ES-I3 (cell line): ENCODE results near the gene MGAT5B.

Source experiments
- H3K36me3 ChIP-seq: 2 replicates; pipeline ENCODE4 v1.6.1; 2013; ENCODE audit warnings: mild to moderate bottlenecking, low read length, control low read depth, moderate library complexity; ENCODE audit not compliant: insufficient read depth
- H3K4me1 ChIP-seq: 2 replicates; pipeline ENCODE4 v1.6.1; 2013; ENCODE audit warnings: mild to moderate bottlenecking, control low read depth, low read length; ENCODE audit not compliant: insufficient read depth
- H3K9ac ChIP-seq: 2 replicates; pipeline ENCODE4 v1.6.1; 2013; ENCODE audit warnings: low read depth, mild to moderate bottlenecking, low read length, moderate library complexity
- H3K9me3 ChIP-seq: 2 replicates; pipeline ENCODE4 v1.6.1; 2013; ENCODE audit warnings: mild to moderate bottlenecking, low read length, moderate library complexity; ENCODE audit not compliant: control insufficient read depth, insufficient read depth

The MGAT5B gene

GRCh38 chr17:76940295-76940694 is 72.1 kb downstream of the MGAT5B start:
- H3K36me3 ChIP-seq, result no peaks in the 10 kb centered on the region
- H3K9me3 ChIP-seq, result no peaks in the 10 kb centered on the region
- no peak overlapping the region for H3K9ac ChIP-seq
- peaks cover 10% of the 10 kb centered on the region for H3K4me1 ChIP-seq

- peaks cover 10% of the 10 kb centered on the region for H3K4me1 ChIP-seq
- no peaks in the 10 kb centered on the region for H3K9me3 ChIP-seq
- no peak overlapping the region for H3K9ac ChIP-seq
- no peaks in the 10 kb centered on the region for H3K36me3 ChIP-seq
These were observed 72.6 kb downstream of the MGAT5B start for GRCh38 chr17:76940738-76941350.

GRCh38 chr17:76943202-76943601 is 75.0 kb downstream of the MGAT5B start:
- Histone ChIP-seq H3K36me3 (no peaks in the 10 kb centered on the region), H3K9me3 (no peaks in the 10 kb centered on the region), H3K9ac (no peak overlapping the region), H3K4me1 (peaks cover 10% of the 10 kb centered on the region)

- Histone ChIP-seq H3K9ac (no peak overlapping the region), H3K9me3 (no peaks in the 10 kb centered on the region), H3K36me3 (no peaks in the 10 kb centered on the region), H3K4me1 (peaks cover 10% of the 10 kb centered on the region)
These were observed 75.6 kb downstream of the MGAT5B start for GRCh38 chr17:76943781-76944213.

GRCh38 chr17:76944477-76944876 is 76.3 kb downstream of the MGAT5B start:
- H3K9ac ChIP-seq, result no peak overlapping the region
- no peaks in the 10 kb centered on the region for H3K9me3 ChIP-seq
- peaks cover 10% of the 10 kb centered on the region for H3K4me1 ChIP-seq
- H3K36me3 ChIP-seq, result no peaks in the 10 kb centered on the region

DNA sequence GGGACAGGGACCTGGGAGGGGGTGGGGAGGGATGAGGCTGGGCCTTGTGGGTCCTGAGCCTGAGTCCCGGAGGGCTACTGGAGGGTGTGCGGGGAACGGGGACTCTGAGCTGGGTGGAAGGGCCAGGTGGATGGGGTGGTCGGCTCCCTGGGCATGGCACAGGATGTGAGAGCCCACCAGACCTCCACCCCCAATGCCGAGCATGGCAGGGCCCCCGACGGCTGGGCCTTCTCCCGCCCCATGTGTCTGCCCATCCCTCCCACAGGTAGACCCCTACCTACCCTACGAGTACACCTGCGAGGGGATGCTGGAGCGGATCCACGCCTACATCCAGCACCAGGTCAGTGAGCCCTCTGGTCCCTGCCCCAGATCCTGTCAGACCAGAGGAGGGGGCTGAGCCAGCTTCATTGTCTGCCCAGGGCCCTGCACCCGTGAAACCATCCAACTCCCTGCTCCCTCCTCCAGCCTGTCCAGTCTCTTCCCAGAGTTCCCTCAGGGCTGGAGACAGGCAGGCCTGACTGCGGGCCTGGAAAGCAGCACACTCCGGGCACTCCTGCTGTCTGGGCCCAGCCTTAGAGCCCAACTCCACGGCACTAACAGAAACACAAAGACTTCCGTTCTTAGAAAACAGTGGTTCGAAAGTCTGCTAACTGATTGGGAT is 78.0 kb downstream of the MGAT5B start:
- no peak overlapping the region for H3K9ac ChIP-seq
- no peaks in the 10 kb centered on the region for H3K36me3 ChIP-seq
- H3K9me3 ChIP-seq, result no peaks in the 10 kb centered on the region
- peaks cover 10% of the 10 kb centered on the region for H3K4me1 ChIP-seq

DNA sequence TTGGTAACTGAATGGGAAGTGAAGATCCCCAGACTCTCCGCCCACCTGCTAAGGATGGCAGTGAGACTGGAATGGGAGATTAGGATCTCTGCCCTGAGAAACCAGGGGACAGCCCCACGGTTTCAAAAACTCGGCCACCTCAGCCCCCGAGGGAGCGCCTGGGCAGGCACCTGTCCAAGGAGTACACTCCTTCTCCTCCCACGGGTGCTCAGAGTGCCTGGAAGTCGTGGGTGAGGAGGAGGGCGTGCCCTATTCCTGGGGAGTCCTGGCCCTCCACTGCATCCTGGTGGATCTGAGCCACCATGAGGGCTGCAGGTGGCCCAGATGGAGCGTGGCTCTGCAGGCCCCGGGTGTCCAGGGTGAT is 78.5 kb downstream of the MGAT5B start:
- no peak overlapping the region for H3K9ac ChIP-seq
- H3K9me3 ChIP-seq, result no peaks in the 10 kb centered on the region
- H3K36me3 ChIP-seq, result no peaks in the 10 kb centered on the region
- peaks cover 10% of the 10 kb centered on the region for H3K4me1 ChIP-seq

DNA sequence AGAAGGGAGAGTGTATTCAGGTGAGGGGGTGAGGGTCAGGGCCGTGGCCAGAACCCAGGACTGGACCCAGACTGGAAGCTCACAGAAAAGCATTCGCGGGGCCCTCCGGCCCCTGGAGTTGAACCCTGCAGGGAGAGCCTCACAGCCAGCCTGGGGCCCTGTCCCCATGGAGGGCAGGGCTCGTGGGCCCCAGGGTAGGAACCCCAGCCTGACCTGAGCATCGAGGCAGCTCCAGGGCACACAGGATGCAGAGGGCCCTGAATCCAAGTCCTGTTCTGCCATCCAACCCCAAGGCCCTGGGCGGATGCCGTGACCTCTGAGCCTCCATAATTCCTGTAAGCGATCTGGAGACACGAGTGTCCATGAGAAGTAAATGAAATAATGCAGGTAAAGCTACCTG is 79.1 kb downstream of the MGAT5B start:
- Histone ChIP-seq H3K9me3 (no peaks in the 10 kb centered on the region), H3K9ac (no peak overlapping the region), H3K36me3 (no peaks in the 10 kb centered on the region), H3K4me1 (peaks cover 10% of the 10 kb centered on the region)

GRCh38 chr17:76947771-76948170 is 79.6 kb downstream of the MGAT5B start:
- H3K36me3 ChIP-seq, result no peaks in the 10 kb centered on the region
- H3K9ac ChIP-seq, result no peak overlapping the region
- H3K9me3 ChIP-seq, result no peaks in the 10 kb centered on the region
- peaks cover 6% of the 10 kb centered on the region for H3K4me1 ChIP-seq

DNA sequence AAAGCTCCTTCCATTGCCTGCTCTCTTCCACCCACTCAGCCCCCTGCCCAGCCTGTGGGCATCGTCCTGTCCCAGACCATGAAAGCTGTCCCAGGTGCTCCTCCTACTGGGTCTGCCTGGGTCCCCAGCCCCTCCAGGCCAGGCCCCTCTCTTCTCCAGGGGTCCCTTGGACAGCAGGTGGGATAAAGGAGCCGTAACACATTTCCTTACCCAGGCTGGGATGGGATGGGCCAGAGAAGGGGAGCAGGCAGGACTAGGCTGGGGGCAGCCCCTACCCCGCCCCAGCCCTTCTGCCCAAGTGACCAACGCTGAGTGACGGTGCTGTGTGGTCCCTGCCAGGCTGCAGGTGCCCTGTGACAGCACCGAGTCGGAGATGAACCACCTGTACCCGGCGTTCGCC is 80.1 kb downstream of the MGAT5B start:
- H3K4me1 ChIP-seq, result peaks cover under 1% of the 10 kb centered on the region; the same call in 1 of the 2 replicates
- H3K36me3 ChIP-seq, result no peaks in the 10 kb centered on the region
- H3K9me3 ChIP-seq, result no peaks in the 10 kb centered on the region

DNA sequence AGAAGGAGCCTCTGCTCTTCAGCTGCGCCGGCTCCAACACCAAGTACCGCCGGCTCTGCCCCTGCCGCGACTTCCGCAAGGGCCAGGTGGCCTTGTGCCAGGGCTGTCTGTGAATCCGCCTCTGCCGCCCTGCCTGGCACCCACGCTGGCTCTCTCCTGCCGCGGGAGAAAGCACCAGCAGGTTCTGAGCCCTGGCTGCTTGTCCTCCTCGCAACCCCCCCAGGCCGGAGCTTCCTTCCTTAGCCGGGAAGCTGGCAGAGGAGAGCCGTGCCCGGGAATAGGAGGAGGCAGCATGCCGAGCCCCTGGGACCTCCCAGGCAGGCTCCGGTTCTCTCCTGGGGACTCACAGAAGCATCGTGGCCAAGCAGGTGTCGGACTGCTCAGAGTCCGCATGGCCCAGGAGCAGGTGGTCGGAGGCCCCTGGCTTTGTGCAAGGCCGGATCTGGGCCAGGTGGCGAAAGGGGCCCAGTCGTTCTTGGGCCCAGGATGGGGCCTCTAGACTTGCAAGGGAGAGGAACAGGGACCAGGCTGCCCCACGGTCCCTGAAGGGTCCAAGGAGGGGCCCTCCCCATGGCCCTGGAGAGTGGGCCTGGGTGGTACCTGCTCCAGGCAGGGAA is 80.6 kb downstream of the MGAT5B start:
- no peaks in the 10 kb centered on the region for H3K36me3 ChIP-seq
- H3K4me1 ChIP-seq, result no peaks in the 10 kb centered on the region
- no peak overlapping the region for H3K9ac ChIP-seq
- H3K9me3 ChIP-seq, result no peaks in the 10 kb centered on the region

More for the DNA sequence above, 80.1 kb downstream of the MGAT5B start:
- H3K9ac ChIP-seq, result no peak overlapping the region

DNA sequence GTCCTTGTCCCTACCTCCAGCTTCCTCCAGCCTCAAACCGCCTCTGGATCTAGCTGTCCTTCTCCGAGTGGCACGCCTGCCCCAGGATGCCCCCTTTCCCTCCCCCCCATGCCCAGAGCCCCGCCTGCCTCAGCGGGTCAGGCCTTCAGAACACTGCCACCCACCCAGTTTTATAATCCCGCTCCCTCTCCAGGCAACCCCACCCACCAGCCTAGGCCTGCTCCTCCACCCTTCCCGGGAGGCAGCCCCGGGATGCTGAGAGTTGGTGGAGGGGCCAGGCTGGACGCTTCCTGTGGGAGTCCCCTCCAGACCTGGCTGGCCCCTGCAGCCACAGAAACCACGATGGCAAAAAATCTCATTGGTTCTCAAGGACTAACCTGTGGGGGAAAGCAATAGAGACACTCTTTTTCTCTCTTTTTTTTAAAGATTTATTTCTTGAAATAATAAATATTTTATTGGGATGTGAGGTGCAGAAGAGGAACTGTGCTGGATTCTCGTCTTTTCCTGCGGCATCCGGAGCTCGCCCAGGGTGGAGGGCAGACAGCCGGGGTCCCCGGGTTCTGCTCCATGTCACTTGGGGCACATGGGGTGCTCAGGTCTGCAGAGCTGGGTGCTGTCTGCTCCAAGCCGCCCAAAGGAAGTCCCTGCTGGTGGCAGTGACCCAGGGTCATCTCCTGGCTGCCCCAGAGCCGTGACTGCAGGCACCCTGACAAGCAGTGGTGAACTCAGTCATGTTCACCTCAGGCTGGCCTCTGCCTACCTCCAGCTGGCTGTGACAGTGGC is 81.9 kb downstream of the MGAT5B start:
- Histone ChIP-seq H3K9ac (no peak overlapping the region), H3K9me3 (no peaks in the 10 kb centered on the region), H3K36me3 (no peaks in the 10 kb centered on the region), H3K4me1 (no peaks in the 10 kb centered on the region)

GRCh38 chr17:76951375-76951905 is 83.2 kb downstream of the MGAT5B start:
- Histone ChIP-seq H3K4me1 (no peaks in the 10 kb centered on the region), H3K9ac (no peak overlapping the region), H3K36me3 (no peaks in the 10 kb centered on the region), H3K9me3 (no peaks in the 10 kb centered on the region)

DNA sequence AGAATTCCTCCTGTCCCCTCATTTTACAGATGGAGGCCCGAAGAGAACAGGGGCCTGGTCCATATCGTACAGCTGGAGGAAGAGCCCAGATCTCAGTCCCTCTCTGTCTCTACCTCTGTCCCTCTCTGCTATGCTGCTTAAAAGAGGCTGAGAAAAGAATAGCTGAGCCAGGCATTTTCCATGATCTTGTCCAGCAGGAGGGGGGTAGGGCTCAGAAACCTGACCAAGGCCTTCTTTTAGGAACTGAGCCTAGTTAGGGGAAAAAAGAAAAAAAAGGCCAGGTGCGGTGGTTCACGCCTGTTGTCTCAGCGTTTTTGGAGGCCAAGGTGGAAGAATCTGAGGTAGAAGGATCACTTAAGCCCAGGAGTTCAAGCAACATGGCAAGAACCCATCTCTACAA is 84.2 kb downstream of the MGAT5B start:
- H3K36me3 ChIP-seq, result no peaks in the 10 kb centered on the region
- no peaks in the 10 kb centered on the region for H3K9me3 ChIP-seq
- peaks cover 5% of the 10 kb centered on the region; the same call in 1 of the 2 replicates for H3K4me1 ChIP-seq
- H3K9ac ChIP-seq, result no peak overlapping the region
